Neuronal stem cell (in vitro differentiated cells): Measurements from ENCODE around the gene DDO. TPM values are rescaled to one million over a fixed set of nuclear protein-coding genes. Genes with fewer than 3 reads are reported as not detected.
A peak's percentile ranks its signal among the peaks of the same experiment; 100 is the strongest.

ENCODE experiments used
- DNase-seq: peaks from one replicate; pipeline ENCODE4 v3.0.0-alpha.2; 2013; ENCODE audit warnings: low spot score
- H2AFZ ChIP-seq: one replicate; pipeline ENCODE4 v1.6.1; 2013; ENCODE audit warnings: mild to moderate bottlenecking, low read length, inconsistent platforms
- H2AK5ac ChIP-seq: 2 replicates; pipeline ENCODE4 v1.6.1; 2013; ENCODE audit warnings: low read depth, mild to moderate bottlenecking, inconsistent platforms, low read length, moderate library complexity, mixed read lengths
- H2BK120ac ChIP-seq: 2 replicates; pipeline ENCODE4 v1.6.1; 2013; ENCODE audit warnings: low read depth, mild to moderate bottlenecking, inconsistent platforms, low read length, moderate library complexity, mixed read lengths
- H2BK12ac ChIP-seq: one replicate; pipeline ENCODE4 v1.6.1; 2013; ENCODE audit warnings: low read length, inconsistent platforms
- H2BK15ac ChIP-seq: 2 replicates; pipeline ENCODE4 v1.6.1; 2013; ENCODE audit warnings: mild to moderate bottlenecking, low read length, inconsistent platforms, mixed read lengths
- H2BK5ac ChIP-seq: one replicate; pipeline ENCODE4 v1.6.1; 2013; ENCODE audit warnings: inconsistent platforms, mild to moderate bottlenecking, low read length, moderate library complexity
- H3K14ac ChIP-seq: one replicate; pipeline ENCODE4 v1.6.1; 2013; ENCODE audit warnings: low read length, inconsistent platforms
- H3K18ac ChIP-seq: 2 replicates; pipeline ENCODE4 v1.6.1; 2013; ENCODE audit warnings: low read length, inconsistent platforms
- H3K23ac ChIP-seq: 2 replicates; pipeline ENCODE4 v1.6.1; 2013; ENCODE audit warnings: low read depth, mild to moderate bottlenecking, mixed read lengths, low read length, inconsistent platforms; ENCODE audit not compliant: poor library complexity
- H3K27ac ChIP-seq: replicated peaks from 3 replicates; pipeline ENCODE4 v1.5.1; 2013; ENCODE audit warnings: low read length, inconsistent platforms
- H3K27me3 ChIP-seq, 3 experiments: 2 replicates each; pipeline ENCODE4 v1.6.1; 2013; ENCODE audit warnings: low read length in 3 of 3, mild to moderate bottlenecking in 2 of 3, inconsistent platforms in 1 of 3, low read depth in 1 of 3, mixed read lengths in 1 of 3, moderate library complexity in 1 of 3; ENCODE audit not compliant: control insufficient read depth in 3 of 3, insufficient read depth in 3 of 3
- H3K36me3 ChIP-seq, 2 donors: replicated peaks in 1 of 2; 2 replicates each; pipeline ENCODE4 v1.6.1; 2013; ENCODE audit warnings: low read length in 2 of 2; ENCODE audit not compliant: control insufficient read depth in 2 of 2, insufficient read depth in 2 of 2
- H3K4ac ChIP-seq: 2 replicates; pipeline ENCODE4 v1.6.1; 2013; ENCODE audit warnings: inconsistent platforms, mild to moderate bottlenecking, low read length, moderate library complexity
- H3K4me1 ChIP-seq, 2 donors: 1 replicate in 1 of 2; 2 replicates in 1 of 2; pipeline ENCODE4 v1.6.1; 2013; ENCODE audit warnings: low read length in 2 of 2, low read depth in 1 of 2; ENCODE audit not compliant: control insufficient read depth in 2 of 2, insufficient read depth in 1 of 2
- H3K4me2 ChIP-seq: one replicate; pipeline ENCODE4 v1.6.1; 2013; ENCODE audit warnings: mild to moderate bottlenecking, low read length, inconsistent platforms; ENCODE audit not compliant: insufficient read depth, poor library complexity, severe bottlenecking
- H3K4me3 ChIP-seq, 2 donors: 2 replicates each; pipeline ENCODE4 v1.5.1; 2013; ENCODE audit warnings: low read length in 2 of 2, mild to moderate bottlenecking in 2 of 2, inconsistent platforms in 1 of 2, moderate library complexity in 1 of 2
- H3K79me1 ChIP-seq: one replicate; pipeline ENCODE4 v1.6.1; 2013; ENCODE audit warnings: low read depth, mild to moderate bottlenecking, inconsistent platforms, low read length, moderate library complexity
- H3K9ac ChIP-seq: one replicate; pipeline ENCODE4 v1.6.1; 2013; ENCODE audit warnings: mild to moderate bottlenecking, low read depth, low read length, inconsistent platforms; ENCODE audit not compliant: poor library complexity
- H3K9me3 ChIP-seq, 2 donors: replicated peaks in 1 of 2; 2 replicates each; pipeline versions ENCODE3 to v1.6.1; 2013; ENCODE audit warnings: low read length in 2 of 2, mild to moderate bottlenecking in 2 of 2, inconsistent platforms in 1 of 2, low read depth in 1 of 2, mixed read lengths in 1 of 2, moderate library complexity in 1 of 2; ENCODE audit not compliant: control insufficient read depth in 2 of 2, insufficient read depth in 1 of 2
- H4K8ac ChIP-seq: one replicate; pipeline ENCODE4 v1.6.1; 2013; ENCODE audit warnings: low read depth, mild to moderate bottlenecking, inconsistent platforms, low read length, moderate library complexity
- H4K91ac ChIP-seq: one replicate; pipeline ENCODE4 v1.6.1; 2013; ENCODE audit warnings: low read length, low read depth, mild to moderate bottlenecking, inconsistent platforms; ENCODE audit not compliant: poor library complexity
- WGBS, 2 donors: extraction: QIAGEN DNeasy Blood & Tissue Kit; methylation state at CpG; one replicate each; pipeline ENCODE4 v1.1.7; 2013; ENCODE audit warnings: missing lambda C conversion rate in 2 of 2, mixed read lengths in 1 of 2; ENCODE audit not compliant: insufficient read length in 2 of 2, insufficient replicate concordance in 1 of 2; ENCODE audit errors: extremely low coverage in 2 of 2; 5-methylcytosine and 5-hydroxymethylcytosine counted together
- polyA plus RNA-seq, 2 experiments: library from polyadenylated mRNA; stranded (reverse); fragments of 200-250 nt; gene quantifications; one replicate each; pipeline ENCODE4 v1.2.3, GENCODE V29; 2013

Gene DDO, protein sequence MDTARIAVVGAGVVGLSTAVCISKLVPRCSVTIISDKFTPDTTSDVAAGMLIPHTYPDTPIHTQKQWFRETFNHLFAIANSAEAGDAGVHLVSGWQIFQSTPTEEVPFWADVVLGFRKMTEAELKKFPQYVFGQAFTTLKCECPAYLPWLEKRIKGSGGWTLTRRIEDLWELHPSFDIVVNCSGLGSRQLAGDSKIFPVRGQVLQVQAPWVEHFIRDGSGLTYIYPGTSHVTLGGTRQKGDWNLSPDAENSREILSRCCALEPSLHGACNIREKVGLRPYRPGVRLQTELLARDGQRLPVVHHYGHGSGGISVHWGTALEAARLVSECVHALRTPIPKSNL
- polyA plus RNA-seq (2013, experiment 1 of 2), result not detected
- not detected for polyA plus RNA-seq (2013, experiment 2 of 2)

DNA sequence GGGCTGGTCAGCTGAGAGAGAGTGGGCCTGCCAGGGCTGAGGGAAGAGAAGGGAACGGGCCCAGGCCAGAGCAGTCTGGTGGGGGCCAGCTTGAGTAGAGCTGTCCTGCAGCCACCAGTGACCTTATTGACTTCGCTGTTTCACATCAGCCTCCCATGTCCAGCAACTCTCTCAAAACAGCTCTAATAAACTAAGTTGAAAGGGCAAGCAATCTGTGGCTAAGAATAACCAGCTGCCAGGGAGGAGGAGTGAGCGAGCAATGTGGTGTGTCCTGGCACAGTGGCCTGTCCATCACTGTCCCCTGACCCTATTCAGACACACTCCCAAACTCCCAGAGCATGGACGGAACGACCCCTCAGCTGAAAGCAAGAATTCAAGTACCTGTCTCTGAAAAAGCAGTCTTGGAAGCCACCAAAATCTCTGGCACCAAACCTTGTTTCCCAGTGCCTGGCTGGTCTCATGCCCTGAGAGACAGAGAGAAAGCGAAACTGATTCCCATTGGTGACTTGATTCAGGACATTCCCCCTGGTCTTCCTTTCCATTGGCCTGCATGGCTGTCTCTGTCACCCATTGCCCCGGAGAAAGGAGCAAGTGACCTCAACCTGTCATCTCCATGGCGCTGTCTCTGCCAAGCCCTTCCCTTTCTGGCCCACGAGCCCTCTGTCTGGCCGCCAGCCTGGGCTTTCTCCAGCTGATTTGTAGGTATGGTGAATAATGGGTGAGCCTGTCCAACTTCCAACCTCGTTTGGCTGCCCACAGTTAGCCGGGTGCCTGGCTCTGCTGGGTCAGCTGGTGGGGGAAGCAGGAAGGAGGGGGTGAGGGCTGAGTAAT lies at the start of gene DDO:
Gene DDO (minus strand): TSS at position 490 of the 831 bp plus-strand sequence. CDS start 2,113 bp downstream, outside the sequence.
- Histone ChIP-seq H3K79me1 (no peaks in the 10 kb centered on the region), H3K9ac (no peak within 1 kb of the TSS), H3K4me2 (no peak within 1 kb of the TSS), H3K18ac (peak within 1 kb of the TSS; percentile 12), H3K4ac (no peak within 1 kb of the TSS), H3K9me3 (no peaks in the 10 kb centered on the region), H2AK5ac (no peak within 1 kb of the TSS), H3K36me3 (no peaks in the 10 kb centered on the region), H3K23ac (no peak within 1 kb of the TSS), H4K8ac (no peak within 1 kb of the TSS), H2AFZ (peak within 1 kb of the TSS; percentile 67), H3K27ac (no peak within 1 kb of the TSS), H2BK5ac (no peak within 1 kb of the TSS), H2BK120ac (peak within 1 kb of the TSS; percentile 12), H2BK12ac (no peak within 1 kb of the TSS), H2BK15ac (no peak within 1 kb of the TSS), H3K27me3 (peaks cover 0 to 13% (median 0%) of the 10 kb centered on the region in 3 experiments), H3K14ac (no peak within 1 kb of the TSS), H4K91ac (peak within 1 kb of the TSS; percentile 76), H3K4me1 (peaks cover 0 to 3% of the 10 kb centered on the region in 2 donors), H3K4me3 (no peak within 1 kb of the TSS)
- no CpG with 5 or more reads among the region's 12 CpGs for WGBS, 2 donors
- no peak for DNase-seq

DNA sequence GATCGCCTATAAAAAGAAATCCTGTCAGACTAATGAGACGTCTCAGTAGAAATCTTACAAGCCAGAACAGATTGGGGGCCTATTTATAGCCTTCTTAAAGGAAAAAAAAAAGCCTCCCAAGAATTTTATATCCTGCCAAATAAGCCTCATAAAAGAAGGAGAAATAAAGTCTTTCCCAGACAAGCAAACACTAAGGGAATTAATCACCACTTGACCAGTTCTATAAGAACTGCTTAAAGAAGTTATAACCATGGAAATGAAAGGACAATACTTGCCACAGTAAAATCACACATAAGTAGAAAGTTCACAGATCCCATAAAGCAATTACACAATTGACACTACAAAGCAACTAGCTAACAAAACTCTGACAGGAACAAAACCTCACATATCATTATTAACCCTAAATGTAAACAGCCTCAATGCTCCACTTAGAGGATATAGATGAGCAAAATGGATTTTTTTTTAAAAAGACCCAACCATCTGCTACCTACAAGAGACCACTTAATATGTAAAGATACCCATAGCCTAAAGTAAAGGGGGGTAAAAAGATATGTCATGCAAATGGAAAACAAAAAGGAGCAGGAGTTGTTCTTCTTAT lies 47.6 kb upstream of the DDO start:
- H3K27ac ChIP-seq, result no peak overlapping the region

DNA sequence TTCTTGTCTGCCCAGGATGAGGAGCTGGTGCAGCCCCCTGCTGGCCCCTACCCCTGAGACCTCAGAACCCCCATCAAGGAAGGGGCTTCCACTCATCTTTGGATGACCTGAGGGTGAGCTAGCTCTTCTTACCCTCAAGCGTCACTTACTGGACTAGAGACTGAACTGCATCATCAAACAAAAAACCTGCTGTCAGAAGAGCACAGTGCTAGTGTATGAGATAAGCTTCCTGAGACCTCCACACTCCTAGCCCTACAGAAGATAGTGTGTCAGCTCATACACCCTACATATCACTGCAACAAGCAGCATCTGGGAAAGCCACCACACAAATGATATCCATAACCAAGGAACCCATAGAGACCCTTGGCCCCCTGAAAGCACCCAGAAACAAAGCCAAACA lies 46.0 kb upstream of the DDO start:
- no peak overlapping the region for H2BK120ac ChIP-seq
- no peak overlapping the region for H2AFZ ChIP-seq
- H3K27me3 ChIP-seq, result no peaks in the 10 kb centered on the region
- H4K91ac ChIP-seq, result no peak overlapping the region
- H3K4ac ChIP-seq, result no peak overlapping the region
- peaks cover 4 to 6% of the 10 kb centered on the region in 2 donors for H3K9me3 ChIP-seq
- no peak overlapping the region for H3K14ac ChIP-seq
- H2BK5ac ChIP-seq, result no peak overlapping the region
- DNase-seq, result no peak
- H2AK5ac ChIP-seq, result no peak overlapping the region
- no peak overlapping the region for H4K8ac ChIP-seq
- no peaks in the 10 kb centered on the region for H3K79me1 ChIP-seq
- H3K9ac ChIP-seq, result no peak overlapping the region
- H2BK15ac ChIP-seq, result no peak overlapping the region
- no peak overlapping the region for H3K23ac ChIP-seq
- H3K36me3 ChIP-seq, result no peaks in the 10 kb centered on the region
- WGBS, 2 donors, result no CpG with 5 or more reads among the region's 1 CpG
- no peak overlapping the region for H3K27ac ChIP-seq
- H2BK12ac ChIP-seq, result no peak overlapping the region
- no peaks in the 10 kb centered on the region for H3K4me1 ChIP-seq
- H3K4me2 ChIP-seq, result no peak overlapping the region
- no peak overlapping the region for H3K18ac ChIP-seq
- H3K4me3 ChIP-seq, result no peak overlapping the region

More for the DNA sequence above, 47.6 kb upstream of the DDO start:
- H2BK15ac ChIP-seq, result no peak overlapping the region
- peak; percentile 9 for DNase-seq
- H3K4me1 ChIP-seq, result no peaks in the 10 kb centered on the region
- H3K36me3 ChIP-seq, result no peaks in the 10 kb centered on the region
- no peak overlapping the region for H2AK5ac ChIP-seq
- no peak overlapping the region for H2AFZ ChIP-seq
- no peak overlapping the region for H4K91ac ChIP-seq
- H3K4me3 ChIP-seq, result no peak overlapping the region
- H3K9ac ChIP-seq, result no peak overlapping the region
- no peak overlapping the region for H2BK5ac ChIP-seq
- no peak overlapping the region for H3K14ac ChIP-seq
- H3K18ac ChIP-seq, result no peak overlapping the region
- no peak overlapping the region for H2BK12ac ChIP-seq
- WGBS, 2 donors, result no CpG with 5 or more reads among the region's 2 CpGs
- no peak overlapping the region for H4K8ac ChIP-seq
- no peak overlapping the region for H3K4me2 ChIP-seq
- H3K27me3 ChIP-seq, result no peaks in the 10 kb centered on the region
- H3K9me3 ChIP-seq, result peaks cover 4 to 6% of the 10 kb centered on the region in 2 donors
- no peak overlapping the region for H3K23ac ChIP-seq
- no peak overlapping the region for H3K4ac ChIP-seq
- no peak overlapping the region for H2BK120ac ChIP-seq
- no peaks in the 10 kb centered on the region for H3K79me1 ChIP-seq
